H9 (cell line): ENCODE results near the gene IQSEC1. TPM values are rescaled to one million over a fixed set of nuclear protein-coding genes. Genes with fewer than 3 reads are reported as not detected.
A peak's percentile ranks its signal among the peaks of the same experiment; 100 is the strongest.

Source experiments
- DNase-seq: peaks from one replicate; pipeline ENCODE4 v3.0.0-alpha.2; 2017
- H2AFZ ChIP-seq: one replicate; pipeline ENCODE4 v1.6.1; 2013; ENCODE audit warnings: mild to moderate bottlenecking, low read length, control low read depth, moderate library complexity
- H2AK5ac ChIP-seq: 2 replicates; pipeline ENCODE4 v1.6.1; 2013; ENCODE audit warnings: low read length, control low read depth, mixed read lengths; ENCODE audit not compliant: insufficient read length
- H2BK120ac ChIP-seq: one replicate; pipeline ENCODE4 v1.6.1; 2013; ENCODE audit warnings: low read depth, mild to moderate bottlenecking, low read length, control low read depth, inconsistent platforms; ENCODE audit not compliant: poor library complexity, severe bottlenecking
- H2BK12ac ChIP-seq: 2 replicates; pipeline ENCODE4 v1.6.1; 2013; ENCODE audit warnings: low read length, control low read depth, mixed read lengths, low read depth; ENCODE audit not compliant: insufficient read length
- H2BK15ac ChIP-seq: 2 replicates; pipeline ENCODE4 v1.6.1; 2013; ENCODE audit warnings: low read depth, low read length, control low read depth
- H2BK20ac ChIP-seq: one replicate; pipeline ENCODE4 v1.6.1; 2013; ENCODE audit warnings: low read depth, mild to moderate bottlenecking, low read length, control low read depth, inconsistent platforms; ENCODE audit not compliant: poor library complexity, severe bottlenecking
- H2BK5ac ChIP-seq: 2 replicates; pipeline ENCODE4 v1.6.1; 2013; ENCODE audit warnings: low read length, control low read depth, mixed read lengths; ENCODE audit not compliant: insufficient read length
- H3K14ac ChIP-seq: 2 replicates; pipeline ENCODE4 v1.6.1; 2013; ENCODE audit warnings: low read length, control low read depth; ENCODE audit not compliant: insufficient read depth
- H3K18ac ChIP-seq: 2 replicates; pipeline ENCODE4 v1.6.1; 2013; ENCODE audit warnings: low read depth, mild to moderate bottlenecking, mixed read lengths, low read length, control low read depth; ENCODE audit not compliant: insufficient read length
- H3K23ac ChIP-seq: 2 replicates; pipeline ENCODE4 v1.6.1; 2013; ENCODE audit warnings: low read length, control low read depth, mixed read lengths, low read depth; ENCODE audit not compliant: insufficient read length
- H3K23me2 ChIP-seq: 2 replicates; pipeline ENCODE4 v1.6.1; 2013; ENCODE audit warnings: low read depth, mild to moderate bottlenecking, mixed read lengths, low read length, control low read depth; ENCODE audit not compliant: insufficient read length, poor library complexity, severe bottlenecking
- H3K27ac ChIP-seq: 2 replicates; pipeline ENCODE4 v1.5.1; 2013; ENCODE audit warnings: low read length, control low read depth, mixed read lengths, low read depth; ENCODE audit not compliant: insufficient read length
- H3K27me3 ChIP-seq: 2 replicates; pipeline ENCODE4 v1.6.1; 2013; ENCODE audit warnings: low read length, control low read depth, inconsistent platforms; ENCODE audit not compliant: insufficient read depth
- H3K4ac ChIP-seq: 2 replicates; pipeline ENCODE4 v1.6.1; 2013; ENCODE audit warnings: low read depth, mild to moderate bottlenecking, control low read depth, inconsistent platforms, low read length, moderate library complexity
- H3K4me1 ChIP-seq: 2 replicates; pipeline ENCODE4 v1.6.1; 2013; ENCODE audit warnings: low read length, control low read depth, inconsistent platforms; ENCODE audit not compliant: insufficient read depth
- H3K4me2 ChIP-seq: 2 replicates; pipeline ENCODE4 v1.6.1; 2013; ENCODE audit warnings: low read length, control low read depth, mixed read lengths; ENCODE audit not compliant: insufficient read length, insufficient read depth
- H3K56ac ChIP-seq: 2 replicates; pipeline ENCODE4 v1.6.1; 2013; ENCODE audit warnings: low read depth, mild to moderate bottlenecking, mixed read lengths, low read length, control low read depth; ENCODE audit not compliant: insufficient read length
- H3K79me1 ChIP-seq: 2 replicates; pipeline ENCODE4 v1.6.1; 2013; ENCODE audit warnings: low read depth, mild to moderate bottlenecking, moderate library complexity, low read length, control low read depth, inconsistent platforms; ENCODE audit not compliant: insufficient read depth, poor library complexity, severe bottlenecking
- H3K79me2 ChIP-seq: 2 replicates; pipeline ENCODE4 v1.6.1; 2013; ENCODE audit warnings: low read length, control low read depth, inconsistent platforms; ENCODE audit not compliant: insufficient read depth
- H3K9ac ChIP-seq: 2 replicates; pipeline ENCODE4 v1.6.1; 2013; ENCODE audit warnings: low read length, control low read depth, mixed read lengths; ENCODE audit not compliant: insufficient read length; ENCODE audit errors: extremely low read depth
- H3K9me3 ChIP-seq: one replicate; pipeline ENCODE4 v1.6.1; 2013; ENCODE audit warnings: low read depth, low read length, inconsistent platforms; ENCODE audit not compliant: control insufficient read depth
- H3T11ph ChIP-seq: one replicate; pipeline ENCODE4 v1.6.1; 2013; ENCODE audit warnings: mild to moderate bottlenecking, low read length, control low read depth, inconsistent platforms
- H4K20me1 ChIP-seq: one replicate; pipeline ENCODE4 v1.6.1; 2013; ENCODE audit not compliant: control insufficient read depth, insufficient read length, insufficient read depth
- H4K5ac ChIP-seq: 2 replicates; pipeline ENCODE4 v1.6.1; 2013; ENCODE audit warnings: low read depth, mild to moderate bottlenecking, mixed read lengths, low read length, control low read depth; ENCODE audit not compliant: insufficient read length
- H4K8ac ChIP-seq: replicated peaks from 2 replicates; pipeline ENCODE4 v1.6.1; 2013; ENCODE audit warnings: low read length, control low read depth, mixed read lengths, low read depth; ENCODE audit not compliant: insufficient read length
- H4K91ac ChIP-seq: 2 replicates; pipeline ENCODE4 v1.6.1; 2013; ENCODE audit warnings: low read depth, mild to moderate bottlenecking, moderate library complexity, mixed read lengths, low read length, control low read depth; ENCODE audit not compliant: insufficient read length
- H3K27ac Mint-ChIP-seq, 3 experiments: 2 replicates in 2 of 3; 3 replicates in 1 of 3; pipeline ENCODE4 v1.8.0; 2020 to 2021; ENCODE audit warnings: mixed read lengths in 3 of 3, mild to moderate bottlenecking in 1 of 3, moderate library complexity in 1 of 3
- H3K27me3 Mint-ChIP-seq: 2 replicates; pipeline ENCODE4 v1.8.0; 2021; ENCODE audit warnings: low read depth, mild to moderate bottlenecking, moderate library complexity, mixed read lengths
- H3K36me3 Mint-ChIP-seq, 3 experiments: 2 replicates in 2 of 3; 3 replicates in 1 of 3; pipeline ENCODE4 v1.8.0; 2020 to 2021; ENCODE audit warnings: low read depth in 3 of 3, mixed read lengths in 3 of 3; ENCODE audit not compliant: insufficient read depth in 1 of 3
- H3K4me1 Mint-ChIP-seq, 2 experiments: 2 replicates each; pipeline ENCODE4 v1.8.0; 2020; ENCODE audit warnings: mixed read lengths in 2 of 2
- H3K4me3 Mint-ChIP-seq, 2 experiments: 2 replicates in 1 of 2; 3 replicates in 1 of 2; pipeline ENCODE4 v1.8.0; 2020 to 2021; ENCODE audit warnings: mild to moderate bottlenecking in 2 of 2, mixed read lengths in 2 of 2, moderate library complexity in 1 of 2
- H3K9me3 Mint-ChIP-seq, 2 experiments: 2 replicates in 1 of 2; 3 replicates in 1 of 2; pipeline ENCODE4 v1.8.0; 2020; ENCODE audit warnings: mild to moderate bottlenecking in 2 of 2, mixed read lengths in 2 of 2, moderate library complexity in 1 of 2
- CTCF ChIP-seq: fragments of 200-600 bp; sonication (generic); conservative IDR thresholded peaks from 3 replicates; pipeline ENCODE4 v1.8.0; 2021; ENCODE audit warnings: antibody characterized with exemption, mild to moderate bottlenecking
- WGBS: extraction: QIAGEN DNeasy Blood & Tissue Kit; methylation state at CpG from one replicate; pipeline ENCODE4 v1.1.7; 2013; ENCODE audit warnings: missing lambda C conversion rate, low lambda C conversion rate, mixed read lengths; ENCODE audit not compliant: insufficient read length; ENCODE audit errors: extremely low coverage; 5-methylcytosine and 5-hydroxymethylcytosine counted together
- total RNA-seq: library from RNA; stranded (reverse); gene quantifications from 2 replicates; pipeline ENCODE4 v1.2.1, GENCODE V29; 2021

The IQSEC1 gene
- total RNA-seq, 1 experiment from 2014 or later, result 19.1 TPM

DNA sequence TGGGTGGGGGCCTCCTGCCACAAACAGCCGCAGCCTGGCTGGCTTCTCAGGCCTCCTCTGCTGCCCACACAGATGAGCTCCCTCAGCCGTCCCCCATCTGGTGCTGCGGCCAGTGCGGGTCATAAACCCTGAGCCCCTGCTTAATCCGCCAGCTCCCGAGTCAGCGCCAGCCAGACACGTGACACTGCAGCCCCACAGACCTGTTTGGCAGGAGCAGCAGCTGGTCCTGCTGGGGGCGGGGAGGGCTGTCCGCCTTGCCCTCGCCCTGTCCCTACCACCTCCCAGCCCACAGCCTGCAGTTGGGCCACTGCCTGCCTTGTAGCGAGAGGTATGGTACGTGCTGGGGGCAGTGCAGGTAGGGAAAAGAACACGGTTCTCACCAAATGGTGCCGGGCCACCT lies 86.2 kb downstream of the IQSEC1 start:
- H3K9me3 ChIP-seq, result no peaks in the 10 kb centered on the region
- peaks cover 21 to 31% of the 10 kb centered on the region in 2 experiments for H3K4me1 Mint-ChIP-seq

More for the DNA sequence above, 86.2 kb downstream of the IQSEC1 start:
- Histone ChIP-seq H3K27me3 (no peaks in the 10 kb centered on the region; the same call in 1 of the 2 replicates), H3K27ac (no peak overlapping the region), H2AK5ac (no peak overlapping the region), H2BK120ac (no peak overlapping the region), H3K79me1 (no peaks in the 10 kb centered on the region), H3K4ac (no peak overlapping the region), H3K23me2 (no peaks in the 10 kb centered on the region), H3K18ac (no peak overlapping the region), H3K14ac (peak overlapping the region; percentile 50; the same call in 1 of the 2 replicates), H2BK5ac (no peak overlapping the region), H2BK20ac (no peak overlapping the region), H4K91ac (no peak overlapping the region), H3T11ph (no peak overlapping the region), H3K79me2 (no peaks in the 10 kb centered on the region), H3K23ac (no peak overlapping the region), H3K4me2 (no peak overlapping the region), H2BK15ac (no peak overlapping the region), H4K20me1 (no peaks in the 10 kb centered on the region), H3K9ac (no peak overlapping the region), H4K5ac (peak overlapping the region; percentile 34), H3K4me1 (no peaks in the 10 kb centered on the region), H2AFZ (no peak overlapping the region), H2BK12ac (no peak overlapping the region), H4K8ac (no peak overlapping the region), H3K56ac (no peak overlapping the region)
- Mint-ChIP-seq H3K36me3 (peaks cover 4 to 8% (median 4%) of the 10 kb centered on the region in 3 experiments; a peak in 6 of 7 replicates), H3K27me3 (peaks cover 26% of the 10 kb centered on the region), H3K4me3 (no peak overlapping the region), H3K9me3 (peaks cover 6 to 8% of the 10 kb centered on the region in 2 experiments; a peak in 3 of 5 replicates), H3K27ac (no peak overlapping the region)
- DNase-seq, result no peak
- no peak for TF ChIP-seq CTCF
- WGBS, result no CpG with 5 or more reads among the region's 15 CpGs
